GM19328 (cell line): ENCODE data around the gene SHISA7.
"Not testable (repeated sequence)": the region's sequence is repeated elsewhere in the genome, so short reads cannot be mapped to it uniquely, and the experiment has no call there.

Experiments
- ATAC-seq: cut with Tn5 transposase; IDR thresholded peaks from one replicate; pipeline ENCODE4 v1.9.1; 2021; ENCODE audit warnings: mild to moderate bottlenecking, moderate library complexity; ENCODE audit not compliant: unreplicated experiment

The SHISA7 gene

DNA sequence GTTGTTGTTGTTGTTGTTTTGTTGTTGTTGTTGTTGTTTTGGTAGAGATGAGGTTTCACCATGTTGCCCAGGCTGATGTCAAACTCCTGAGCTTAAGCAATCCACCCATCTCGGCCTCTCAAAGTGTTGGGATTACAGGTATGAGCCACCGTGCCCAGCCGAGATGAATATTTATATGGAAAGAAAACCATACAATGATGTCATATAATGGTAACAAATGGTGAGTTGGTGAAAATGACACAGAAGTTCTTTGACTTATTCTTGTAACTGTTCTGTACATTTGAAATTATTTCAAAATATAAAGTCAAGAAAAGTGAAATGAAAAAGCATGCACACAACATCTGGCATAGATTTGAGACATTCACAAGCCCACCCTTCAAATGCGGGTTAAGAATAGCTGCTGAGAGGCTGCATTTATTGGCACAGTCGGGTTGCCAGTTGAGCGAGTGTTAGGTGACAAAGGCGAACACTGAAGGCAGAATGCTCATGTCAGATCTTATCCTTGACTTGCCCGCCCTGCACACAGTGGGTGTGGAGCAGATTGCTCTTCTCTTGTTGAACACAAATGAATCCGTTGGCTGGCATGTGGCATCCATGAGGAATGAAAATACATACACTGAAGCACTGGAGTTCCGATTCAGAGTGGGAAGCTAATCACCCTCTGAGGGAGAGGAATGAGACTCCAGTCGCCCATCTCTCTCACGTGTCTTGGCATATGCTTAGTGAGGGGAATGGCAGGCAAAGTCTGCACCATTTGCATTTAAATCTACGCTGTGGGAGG, 19.7 kb downstream of the SHISA7 start:
- ATAC-seq: no peak

- not testable (repeated sequence) for ATAC-seq
These were observed 21.8 kb downstream of the SHISA7 start for GRCh38 chr19:55421281-55421680.

GRCh38 chr19:55419624-55420236, 23.4 kb downstream of the SHISA7 start:
- no peak for ATAC-seq

GRCh38 chr19:55419103-55419502, 24.0 kb downstream of the SHISA7 start:
- ATAC-seq: no peak

DNA sequence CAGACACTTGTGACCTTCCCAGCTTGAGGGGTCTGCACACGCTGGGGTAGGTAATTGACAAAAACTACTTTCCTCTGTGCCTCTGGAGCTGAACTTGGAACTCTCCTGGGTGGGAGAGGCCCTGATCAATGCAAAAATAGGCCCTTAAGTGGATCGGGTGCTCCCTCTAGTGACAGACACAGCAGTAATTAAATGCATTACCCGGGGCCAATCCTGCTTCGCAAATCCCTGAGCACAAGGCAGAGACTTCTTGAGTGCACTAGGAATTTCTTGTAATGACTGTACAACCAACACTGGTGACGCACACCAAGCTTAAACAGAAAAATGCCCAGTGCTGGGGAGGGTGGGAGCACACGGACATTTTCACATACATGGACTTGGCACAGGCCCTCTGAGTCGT, 24.9 kb downstream of the SHISA7 start:
- ATAC-seq: no peak

DNA sequence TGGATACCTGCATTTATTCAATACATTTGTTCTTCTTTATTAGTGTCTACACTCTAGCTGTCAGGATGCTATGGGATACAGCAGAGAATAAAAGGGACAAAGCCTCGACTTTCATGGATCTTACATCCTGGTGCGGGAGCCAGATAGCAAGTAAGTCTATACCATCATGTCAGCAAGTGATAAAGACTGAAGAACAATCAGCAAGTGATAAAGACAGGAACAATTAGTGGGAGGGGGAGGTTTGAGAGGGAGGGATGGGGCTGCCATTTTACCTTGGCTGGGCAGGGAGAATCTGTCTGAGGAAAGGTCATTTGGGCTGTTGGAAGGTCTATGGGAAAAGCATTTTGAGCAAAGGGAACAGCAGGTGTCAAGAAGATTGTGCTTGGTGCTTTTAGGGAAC, 32.9 kb downstream of the SHISA7 start:
- no peak for ATAC-seq

DNA sequence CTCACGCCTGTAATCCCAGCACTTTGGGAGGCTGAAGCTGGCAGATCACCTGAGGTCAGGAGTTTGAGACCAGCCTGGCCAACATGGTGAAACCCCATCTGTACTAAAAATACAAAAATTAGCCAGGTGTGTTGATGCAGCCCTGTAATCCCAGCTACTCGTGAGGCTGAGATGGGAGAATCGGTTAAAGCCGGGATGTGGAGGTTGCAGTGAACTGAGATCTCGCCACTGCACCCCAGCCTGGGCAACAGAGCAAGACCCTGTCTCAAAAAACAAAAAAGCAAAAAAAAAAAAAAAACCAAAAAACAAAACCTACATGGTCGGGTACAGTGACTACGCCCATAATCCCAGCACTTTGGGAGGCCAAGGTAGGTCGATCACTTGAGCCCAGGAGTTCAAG, 33.9 kb downstream of the SHISA7 start:
- not testable (repeated sequence) for ATAC-seq

DNA sequence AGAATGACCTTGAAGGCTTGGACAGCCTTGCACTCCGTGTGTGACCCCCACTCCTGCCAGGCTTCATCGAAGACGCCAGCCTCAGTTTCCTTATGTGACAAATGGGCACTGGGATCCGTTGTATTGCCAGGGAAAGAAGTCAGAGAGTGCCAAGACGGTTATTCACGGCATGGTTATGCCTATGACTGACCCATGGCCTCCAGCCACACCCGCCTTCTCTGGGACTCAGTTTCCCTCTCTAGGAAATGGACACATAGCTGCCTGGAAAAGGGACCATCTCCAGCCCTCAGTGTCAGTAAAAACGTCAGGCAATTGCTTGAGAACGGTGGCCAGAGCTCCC, 34.6 kb downstream of the SHISA7 start:
- ATAC-seq: no peak

DNA sequence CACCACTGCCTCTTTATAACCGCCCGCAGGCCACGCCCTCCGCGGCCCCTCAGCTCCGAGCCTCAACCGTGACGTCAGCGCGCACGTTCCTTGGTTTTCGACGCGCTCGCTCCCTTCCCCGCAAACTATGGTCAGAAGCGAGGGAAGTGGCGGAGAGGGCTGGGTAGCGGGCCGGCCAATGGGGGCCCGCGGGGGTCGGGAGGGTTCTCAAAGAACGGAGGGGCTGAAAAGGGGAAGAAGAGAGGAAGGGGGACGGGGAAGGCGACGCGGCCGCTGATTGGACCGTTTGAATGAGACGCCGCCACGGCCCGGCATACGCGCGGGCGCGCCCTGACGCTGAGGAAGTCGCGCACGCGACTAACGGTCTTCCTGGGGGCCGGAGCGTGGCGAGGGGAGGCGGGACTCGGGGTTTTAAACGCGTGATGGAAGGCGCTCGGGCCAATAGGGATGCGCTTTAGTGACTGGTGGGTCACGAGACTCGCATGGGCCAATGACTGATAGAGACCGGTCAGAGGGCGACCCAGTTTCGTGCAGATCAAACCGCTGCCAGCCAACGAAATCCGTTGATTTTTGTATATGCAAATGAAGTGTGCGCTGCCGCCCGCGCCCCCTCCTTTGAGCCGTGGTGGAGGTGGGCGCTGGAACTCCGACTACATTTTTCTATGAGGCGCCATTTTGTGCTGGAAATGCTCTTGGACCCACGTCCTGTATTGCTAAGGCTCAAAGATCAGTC, 35.1 kb downstream of the SHISA7 start:
- peak; percentile 74 for ATAC-seq

- not testable (repeated sequence) for ATAC-seq
These were observed 35.6 kb downstream of the SHISA7 start, which contains the start of gene UBE2S for GRCh38 chr19:55407550-55407799. UBE2S (minus strand) TSS chr19:55407788; CDS start chr19:55407589, 199 bp downstream.

DNA sequence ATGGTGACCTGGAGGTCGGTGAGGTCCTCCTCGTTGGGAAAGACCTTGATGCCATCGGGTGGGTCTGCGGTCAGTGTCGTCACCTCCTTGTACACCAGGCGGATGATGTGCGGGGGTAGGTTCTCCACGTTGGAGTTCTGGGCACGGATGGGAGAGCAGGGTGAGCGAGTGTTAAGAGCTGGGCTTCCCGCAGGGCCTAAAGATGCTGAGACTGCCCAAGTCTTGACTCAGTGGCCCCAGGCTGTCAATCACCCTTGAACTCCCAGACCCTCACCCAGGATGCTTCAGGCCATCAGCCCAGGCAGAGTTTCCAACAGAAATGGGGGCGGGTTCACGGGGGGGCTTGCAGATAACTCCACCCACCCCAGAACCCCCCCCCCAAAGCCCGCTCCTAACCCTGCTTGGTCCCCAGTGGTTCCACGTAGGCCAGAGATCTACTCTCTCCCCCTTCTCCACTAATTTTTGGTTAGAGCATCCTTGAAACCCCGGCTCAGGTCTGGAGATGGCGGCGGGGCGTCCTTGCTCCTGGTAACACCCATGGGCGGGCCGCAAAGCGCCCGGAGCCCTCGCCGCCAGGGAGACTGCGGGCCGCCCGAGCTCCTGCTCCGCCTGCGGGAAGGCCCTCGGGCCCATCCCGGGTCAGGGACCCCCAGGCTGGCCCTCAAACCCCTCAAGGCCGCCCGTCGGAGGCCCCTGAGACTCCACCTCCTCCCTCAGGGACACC, 36.1 kb downstream of the SHISA7 start:
- ATAC-seq: peak; percentile 8

DNA sequence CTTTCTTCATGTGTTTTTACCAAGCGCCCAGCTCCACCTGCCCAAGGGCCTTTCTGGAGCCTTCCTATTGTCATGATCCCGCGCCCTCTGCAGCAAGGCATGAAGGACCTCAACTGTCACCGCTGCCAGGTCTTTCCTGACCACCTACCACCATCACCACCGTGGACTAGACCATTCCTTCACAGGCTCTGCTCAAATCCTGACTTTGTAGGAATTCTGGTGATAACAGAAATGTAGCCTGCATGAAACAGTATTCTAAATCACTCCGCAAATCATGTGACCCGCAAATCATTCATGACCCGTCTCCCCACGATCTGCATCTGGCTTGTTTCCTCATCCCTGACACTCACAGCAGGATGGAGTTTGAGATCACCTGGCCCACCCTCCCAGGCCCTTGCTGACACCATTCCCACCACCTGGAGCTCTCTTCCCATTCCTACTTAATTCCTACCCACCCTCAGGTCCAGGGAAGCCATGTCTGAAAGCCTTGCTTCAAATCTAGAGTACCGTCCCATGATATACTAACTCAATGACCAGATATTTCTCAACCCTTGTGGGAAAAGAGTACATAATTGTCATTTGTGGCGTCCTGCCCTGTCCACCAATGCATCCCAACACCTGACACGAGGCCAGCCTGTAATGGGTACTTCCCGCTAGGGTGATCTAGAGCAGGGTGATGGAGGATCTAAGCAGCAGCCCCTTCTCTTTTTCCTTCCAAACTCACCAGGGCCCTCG, 36.8 kb downstream of the SHISA7 start:
- no peak for ATAC-seq

- ATAC-seq: no peak
These were observed 37.5 kb downstream of the SHISA7 start for GRCh38 chr19:55405638-55406037.

- no peak for ATAC-seq
These were observed 40.6 kb downstream of the SHISA7 start for GRCh38 chr19:55402509-55402908.

DNA sequence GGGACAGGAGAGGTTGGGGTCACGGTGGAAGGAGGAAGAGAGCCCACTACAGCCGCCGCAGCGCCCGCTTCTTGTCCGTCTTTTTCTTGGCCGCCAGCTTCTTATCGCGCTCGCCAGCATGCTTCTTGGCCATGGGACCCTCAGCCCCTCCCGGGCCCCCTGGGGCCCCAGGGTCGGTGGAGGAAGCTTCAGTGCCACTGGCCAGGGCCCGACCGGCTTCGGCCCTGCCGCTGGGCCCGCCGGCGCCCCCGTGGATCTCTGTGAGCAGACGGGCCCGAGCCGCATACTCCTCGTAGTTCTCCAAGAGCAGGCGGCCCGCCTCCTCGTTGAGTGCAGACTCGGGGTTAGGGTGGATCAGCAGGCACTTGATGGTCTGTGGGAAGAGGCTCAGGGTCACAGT, 41.7 kb downstream of the SHISA7 start:
- ATAC-seq: not testable (repeated sequence)

DNA sequence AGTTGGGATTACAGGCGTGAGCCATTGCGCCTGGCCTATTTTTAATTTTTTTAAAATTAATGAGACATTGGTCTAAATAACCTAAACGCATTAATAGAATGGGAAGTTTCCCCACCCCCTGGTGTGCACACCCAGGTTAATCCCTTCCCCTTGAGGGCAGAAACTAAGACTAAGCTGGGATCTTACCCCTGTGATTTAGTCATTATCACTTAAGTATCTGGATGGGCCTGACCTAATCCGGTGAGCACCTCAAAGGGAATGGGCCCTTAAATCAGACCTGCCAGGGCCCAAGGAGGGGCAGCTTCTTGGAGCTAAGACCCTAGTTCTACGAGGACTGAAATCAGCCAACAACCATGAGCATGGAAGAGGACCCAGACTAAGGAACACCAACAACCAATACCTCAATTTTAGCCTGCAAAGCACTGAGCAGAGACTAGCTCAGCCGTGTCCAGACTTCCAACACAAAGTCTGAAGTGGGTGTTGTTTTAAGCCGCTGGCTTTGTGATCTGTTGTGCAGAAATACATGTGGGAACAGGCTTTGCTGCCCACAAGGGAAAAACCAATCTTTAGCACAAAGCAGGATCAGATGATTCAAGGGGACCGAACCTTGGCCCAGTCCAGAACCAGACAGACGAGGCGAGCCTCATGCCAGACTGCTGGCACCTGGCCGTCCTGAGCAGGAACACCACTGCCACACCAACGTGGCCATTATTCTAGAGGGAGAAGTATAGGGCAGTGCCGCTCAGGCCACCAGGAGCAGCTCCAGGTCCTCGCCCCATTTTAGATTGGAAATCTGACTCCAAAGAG, 42.6 kb downstream of the SHISA7 start:
- no peak for ATAC-seq

DNA sequence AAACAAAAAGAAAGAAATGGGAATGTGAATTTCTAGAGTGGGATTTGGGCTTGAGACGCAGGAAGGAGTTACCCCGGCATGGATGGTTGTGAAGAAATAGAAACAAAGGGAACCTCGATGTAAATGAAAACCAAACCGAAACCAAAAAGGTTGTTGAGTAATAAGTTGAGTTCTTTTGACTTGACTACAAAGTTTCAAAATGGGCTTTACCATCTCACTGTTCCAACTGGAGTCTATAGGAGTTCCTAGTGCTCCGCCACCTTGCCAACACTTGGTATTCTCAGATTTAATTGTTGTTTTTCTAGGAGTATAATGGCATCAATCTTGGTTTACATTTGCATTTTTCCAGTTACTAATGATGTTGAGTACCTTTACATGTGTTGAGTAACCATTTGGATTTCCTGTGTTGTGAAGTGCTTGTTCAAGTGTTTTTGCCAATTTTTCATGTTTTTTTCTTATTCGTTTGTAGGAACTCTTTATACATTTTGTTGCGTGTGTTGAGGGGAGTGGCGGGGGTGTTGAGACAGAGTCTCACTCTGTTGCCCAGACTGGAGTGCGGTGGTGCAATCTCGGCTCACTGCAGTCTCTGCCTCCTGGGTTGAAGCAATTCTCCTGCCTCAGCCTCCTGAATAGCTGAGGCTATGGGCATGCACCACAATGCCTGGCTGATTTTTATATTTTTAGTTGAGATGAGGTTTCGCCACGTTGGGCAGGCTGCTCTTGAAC, 44.7 kb downstream of the SHISA7 start:
- ATAC-seq: no peak

GRCh38 chr19:55392820-55393761, 50.0 kb downstream of the SHISA7 start:
- ATAC-seq: no peak
